K562 (cell line): ENCODE results near the gene CCDC87.

Source experiments
- CAMTA2 ChIP-seq: fragments of 250-450 bp; sonication (Bioruptor Pico); conservative IDR thresholded peaks from 2 replicates; pipeline ENCODE4 v1.5.1; 2022
- CHD4 ChIP-seq: fragments of 200-600 bp; sonication (generic); IDR thresholded peaks from 3 replicates; pipeline ENCODE4 v1.6.1; 2012; ENCODE audit warnings: low read depth, mild to moderate bottlenecking, mixed read lengths, low read length, inconsistent platforms; ENCODE audit not compliant: insufficient read depth, insufficient replicate concordance, poor library complexity, severe bottlenecking
- TF ChIP-seq, protein P1 (sequence below), 2 experiments: fragments of 450-650 bp; formaldehyde crosslinking in 1 of 2; IDR thresholded peaks; 2 replicates each; pipeline versions ENCODE4 v1.4.0 to v1.6.1; 2014 to 2020; ENCODE audit warnings: mild to moderate bottlenecking in 2 of 2, borderline replicate concordance in 1 of 2, low read depth in 1 of 2

DNA sequence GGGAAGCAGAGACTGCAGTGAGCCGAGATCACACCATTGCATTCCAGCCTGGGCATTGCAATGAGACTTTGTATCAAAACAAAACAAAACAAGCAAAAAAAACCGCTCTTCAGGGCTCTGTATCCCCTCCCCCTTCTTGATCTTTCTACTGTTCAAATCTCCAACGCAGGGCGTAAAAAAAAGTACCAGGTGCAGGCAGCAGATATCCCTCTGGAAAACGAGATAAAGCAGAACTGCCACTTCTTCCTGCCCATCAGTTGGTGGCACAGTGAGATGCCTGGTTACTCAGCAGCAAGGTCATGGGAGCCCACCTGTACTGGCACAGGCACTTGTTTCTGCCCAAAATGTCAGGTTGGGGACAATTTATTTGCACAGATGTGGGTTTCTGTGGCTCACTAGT is 11.3 kb upstream of the CCDC87 start:
- TF ChIP-seq CHD4 = no peak
- TF ChIP-seq, protein P1, sequence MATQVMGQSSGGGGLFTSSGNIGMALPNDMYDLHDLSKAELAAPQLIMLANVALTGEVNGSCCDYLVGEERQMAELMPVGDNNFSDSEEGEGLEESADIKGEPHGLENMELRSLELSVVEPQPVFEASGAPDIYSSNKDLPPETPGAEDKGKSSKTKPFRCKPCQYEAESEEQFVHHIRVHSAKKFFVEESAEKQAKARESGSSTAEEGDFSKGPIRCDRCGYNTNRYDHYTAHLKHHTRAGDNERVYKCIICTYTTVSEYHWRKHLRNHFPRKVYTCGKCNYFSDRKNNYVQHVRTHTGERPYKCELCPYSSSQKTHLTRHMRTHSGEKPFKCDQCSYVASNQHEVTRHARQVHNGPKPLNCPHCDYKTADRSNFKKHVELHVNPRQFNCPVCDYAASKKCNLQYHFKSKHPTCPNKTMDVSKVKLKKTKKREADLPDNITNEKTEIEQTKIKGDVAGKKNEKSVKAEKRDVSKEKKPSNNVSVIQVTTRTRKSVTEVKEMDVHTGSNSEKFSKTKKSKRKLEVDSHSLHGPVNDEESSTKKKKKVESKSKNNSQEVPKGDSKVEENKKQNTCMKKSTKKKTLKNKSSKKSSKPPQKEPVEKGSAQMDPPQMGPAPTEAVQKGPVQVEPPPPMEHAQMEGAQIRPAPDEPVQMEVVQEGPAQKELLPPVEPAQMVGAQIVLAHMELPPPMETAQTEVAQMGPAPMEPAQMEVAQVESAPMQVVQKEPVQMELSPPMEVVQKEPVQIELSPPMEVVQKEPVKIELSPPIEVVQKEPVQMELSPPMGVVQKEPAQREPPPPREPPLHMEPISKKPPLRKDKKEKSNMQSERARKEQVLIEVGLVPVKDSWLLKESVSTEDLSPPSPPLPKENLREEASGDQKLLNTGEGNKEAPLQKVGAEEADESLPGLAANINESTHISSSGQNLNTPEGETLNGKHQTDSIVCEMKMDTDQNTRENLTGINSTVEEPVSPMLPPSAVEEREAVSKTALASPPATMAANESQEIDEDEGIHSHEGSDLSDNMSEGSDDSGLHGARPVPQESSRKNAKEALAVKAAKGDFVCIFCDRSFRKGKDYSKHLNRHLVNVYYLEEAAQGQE (IDR thresholded peaks at IDR 0.05; ENCODE audit: borderline replicate concordance) = no peak
- TF ChIP-seq, protein P1 (CRISPR knock-in tag; IDR thresholded peaks at IDR 0.05; ENCODE audit: low read depth) = no peak
- no peak for TF ChIP-seq CAMTA2
